GM12872 (cell line): ENCODE data around the gene LPIN1.

Experiments
- CTCF ChIP-seq: IDR thresholded peaks from 3 replicates; pipeline ENCODE4 v1.5.1; 2011; ENCODE audit warnings: low read depth, mild to moderate bottlenecking, low read length, moderate library complexity; ENCODE audit not compliant: insufficient read depth

The LPIN1 gene

GRCh38 chr2:11769516-11769915 lies 23.1 kb downstream of the LPIN1 start:
- no peak for TF ChIP-seq CTCF

GRCh38 chr2:11770531-11771188 lies 24.2 kb downstream of the LPIN1 start:
- TF ChIP-seq CTCF = no peak

GRCh38 chr2:11771971-11772615 lies 25.7 kb downstream of the LPIN1 start:
- TF ChIP-seq CTCF = no peak

GRCh38 chr2:11773111-11773510 lies 26.7 kb downstream of the LPIN1 start:
- TF ChIP-seq CTCF = no peak

GRCh38 chr2:11773747-11774525 lies 27.5 kb downstream of the LPIN1 start:
- no peak for TF ChIP-seq CTCF

GRCh38 chr2:11774600-11774999 lies 28.2 kb downstream of the LPIN1 start:
- TF ChIP-seq CTCF = no peak

- no peak for TF ChIP-seq CTCF
Measured at GRCh38 chr2:11775384-11775783, 29.0 kb downstream of the LPIN1 start.
